ENCODE measurements around the gene NEBL.

Gene NEBL

GRCh38 chr10:20903635-20904390 is 6.7 kb upstream of the NEBL start:
- no peak for DNase-seq (ENCODE audit: low read depth in 2 of 2)

DNA sequence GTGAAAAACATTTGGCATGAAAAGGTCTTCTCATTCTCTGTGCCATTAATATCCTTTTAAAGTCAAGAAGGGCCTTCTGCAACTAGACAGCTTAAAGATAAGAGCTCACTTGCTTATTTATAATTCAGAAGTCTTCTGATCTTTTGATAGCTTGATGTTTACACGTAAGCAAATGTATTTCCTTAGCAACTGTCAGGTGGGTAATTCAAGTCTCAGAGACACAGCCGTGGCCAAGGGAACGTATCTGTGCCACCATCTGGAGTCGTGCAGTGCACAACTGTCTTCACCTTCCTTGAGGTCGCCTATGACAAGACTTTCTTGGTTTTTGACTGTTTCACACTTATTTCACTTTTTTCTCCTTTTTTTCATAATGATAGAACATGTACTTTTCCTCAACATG is 4.0 kb upstream of the NEBL start:
- no peak for DNase-seq (ENCODE audit: low read depth in 2 of 2)

GRCh38 chr10:20898866-20899535 is 1.9 kb upstream of the NEBL start:
- DNase-seq (ENCODE audit: low read depth in 2 of 2): no peak

- DNase-seq (ENCODE audit: low read depth in 2 of 2): no peak
Measured at GRCh38 chr10:20893297-20893696, 3.8 kb downstream of the NEBL start.

DNA sequence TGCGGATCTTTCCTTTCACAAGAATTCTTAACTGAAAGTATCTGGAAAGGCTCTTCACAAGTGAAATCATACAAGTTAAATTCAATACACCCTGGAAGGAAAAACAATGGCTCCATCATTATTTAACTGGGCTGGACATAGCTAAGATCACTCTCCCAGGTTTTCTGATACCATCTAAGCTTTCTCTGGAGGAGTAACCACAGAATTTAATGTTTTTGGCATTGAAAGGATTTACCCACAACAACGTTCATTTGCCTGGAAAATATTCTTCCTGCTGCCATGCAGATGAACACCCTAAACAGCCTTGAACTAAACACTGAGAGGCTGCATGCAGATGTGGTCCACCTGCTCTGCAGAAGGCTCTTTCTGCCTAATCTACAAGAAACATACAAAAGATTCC is 4.3 kb downstream of the NEBL start:
- no peak for DNase-seq (ENCODE audit: low read depth in 2 of 2)

- DNase-seq (ENCODE audit: low read depth in 2 of 2): no peak
Measured at GRCh38 chr10:20892011-20892585, 5.0 kb downstream of the NEBL start.

- DNase-seq (ENCODE audit: low read depth in 2 of 2): no peak
Measured at GRCh38 chr10:20891338-20891714, 5.8 kb downstream of the NEBL start.

- no peak for DNase-seq (ENCODE audit: low read depth in 2 of 2)
Measured at GRCh38 chr10:20890491-20891337, 6.4 kb downstream of the NEBL start.

GRCh38 chr10:20890009-20890408 is 7.1 kb downstream of the NEBL start:
- DNase-seq (ENCODE audit: low read depth in 2 of 2): no peak

DNA sequence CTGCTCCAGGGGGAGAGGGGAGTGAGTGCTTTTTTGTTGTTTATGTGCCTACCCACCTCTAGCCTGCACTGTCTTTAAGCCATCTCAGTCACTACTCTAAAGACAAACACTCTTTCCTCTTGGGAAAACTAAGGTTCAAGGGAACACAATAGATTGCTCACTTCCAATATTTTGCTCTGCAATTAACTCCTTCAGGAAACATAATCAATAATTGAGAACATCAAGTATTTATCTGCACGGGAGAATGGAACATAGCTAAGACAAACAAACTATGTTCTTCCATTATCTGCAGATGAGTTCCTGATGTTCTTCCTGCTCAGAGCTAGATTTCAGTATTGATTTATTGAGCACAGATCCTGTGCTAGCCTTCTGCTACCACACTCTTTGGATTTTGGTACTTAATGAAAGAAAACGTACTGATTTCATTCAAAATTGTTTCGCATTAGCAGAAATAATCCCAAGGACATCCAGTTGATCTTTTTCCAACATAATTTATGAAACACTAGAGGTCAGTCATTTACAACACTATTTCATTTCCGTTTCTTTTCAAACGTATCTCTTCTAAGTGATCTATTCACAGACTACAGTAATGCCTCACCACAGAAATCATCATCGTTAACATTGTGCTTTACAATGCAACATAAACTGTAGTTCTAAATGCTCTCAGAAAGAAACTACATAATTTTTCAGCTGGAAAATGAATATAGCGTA is 8.3 kb downstream of the NEBL start:
- no peak for DNase-seq (ENCODE audit: low read depth in 2 of 2)

DNA sequence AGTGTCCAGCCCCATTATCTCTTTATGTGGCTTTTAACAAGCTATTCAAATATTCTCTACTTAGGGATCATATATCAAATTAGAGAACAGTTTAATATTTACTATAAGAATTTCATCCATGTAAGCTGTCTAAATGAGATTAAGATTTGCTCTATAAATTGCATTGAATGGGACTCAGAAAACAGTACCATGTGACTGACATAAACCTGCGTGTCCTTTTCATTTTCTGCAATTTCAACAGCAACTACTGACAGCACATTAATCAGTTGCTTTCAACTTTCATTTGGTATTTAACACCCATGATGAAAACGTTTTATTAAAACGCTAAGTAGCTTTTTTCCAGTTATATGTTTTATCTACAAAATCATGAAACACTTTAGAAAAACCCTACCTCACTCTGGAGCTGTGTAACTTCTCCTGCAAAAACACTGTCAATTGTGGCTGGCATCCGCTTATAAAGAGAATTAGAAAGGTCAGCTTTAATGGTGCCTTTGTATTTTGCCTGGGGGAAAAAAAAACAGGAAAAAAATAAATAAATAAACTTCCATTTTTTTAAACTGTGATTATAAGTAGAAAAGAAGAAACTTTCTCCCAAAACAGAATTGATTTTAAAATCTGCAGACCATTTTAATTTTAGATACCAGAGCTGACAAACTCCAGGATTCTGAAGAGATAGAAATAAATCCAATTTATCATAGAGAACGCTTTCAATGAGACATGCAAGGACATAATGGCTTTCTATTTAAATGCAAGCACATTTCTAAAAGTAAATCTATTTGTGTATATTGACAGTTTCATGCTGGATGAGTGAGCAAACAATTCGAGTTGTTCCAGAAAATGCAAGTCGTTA is 9.2 kb downstream of the NEBL start:
- DNase-seq (ENCODE audit: low read depth in 2 of 2): no peak

- DNase-seq (ENCODE audit: low read depth in 2 of 2): no peak
Measured at GRCh38 chr10:20885678-20886077, 11.4 kb downstream of the NEBL start.

DNA sequence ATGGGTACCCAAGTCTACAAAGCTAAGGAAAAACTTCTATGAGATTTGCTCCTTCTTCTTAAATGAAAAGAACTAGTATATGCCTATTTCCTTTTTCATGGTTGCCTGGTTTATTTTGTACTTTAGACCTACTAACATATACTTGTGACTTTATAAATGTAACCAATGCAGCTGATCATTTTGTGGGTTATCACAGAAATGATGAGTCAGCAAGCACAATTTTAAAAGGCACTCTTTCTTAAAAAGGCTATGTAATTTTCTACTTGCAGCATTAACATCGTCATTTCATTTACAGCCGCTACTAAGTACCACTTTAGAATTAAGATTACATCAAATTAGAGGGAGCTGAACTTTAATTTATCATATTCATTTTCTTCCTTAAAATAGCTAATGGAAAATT is 13.6 kb downstream of the NEBL start:
- no peak for DNase-seq (ENCODE audit: low read depth in 2 of 2)

- no peak for DNase-seq (ENCODE audit: low read depth in 2 of 2)
Measured at GRCh38 chr10:20882091-20882490, 15.0 kb downstream of the NEBL start.

DNA sequence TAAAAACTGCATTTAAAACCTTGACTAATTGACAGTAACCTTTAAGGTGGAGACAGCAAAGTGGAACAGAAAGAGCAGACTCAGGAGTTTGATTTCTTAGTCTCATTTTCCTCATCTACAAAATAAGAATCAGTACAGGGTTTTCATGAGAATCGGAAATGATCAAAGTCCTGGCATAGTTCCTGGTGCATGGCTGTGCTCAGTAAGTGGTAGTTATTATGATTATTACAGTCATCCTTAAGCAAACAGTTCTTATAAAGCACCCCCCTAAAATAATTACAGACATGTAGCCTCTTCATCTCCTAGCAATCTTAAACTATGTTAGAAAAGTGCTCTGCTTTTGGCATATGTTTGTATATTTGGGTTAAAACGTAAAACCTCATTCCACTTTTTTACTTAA is 18.0 kb downstream of the NEBL start:
- no peak for DNase-seq (ENCODE audit: low read depth in 2 of 2)

- no peak for DNase-seq (ENCODE audit: low read depth in 2 of 2)
Measured at GRCh38 chr10:20877986-20878983, 18.8 kb downstream of the NEBL start.

DNA sequence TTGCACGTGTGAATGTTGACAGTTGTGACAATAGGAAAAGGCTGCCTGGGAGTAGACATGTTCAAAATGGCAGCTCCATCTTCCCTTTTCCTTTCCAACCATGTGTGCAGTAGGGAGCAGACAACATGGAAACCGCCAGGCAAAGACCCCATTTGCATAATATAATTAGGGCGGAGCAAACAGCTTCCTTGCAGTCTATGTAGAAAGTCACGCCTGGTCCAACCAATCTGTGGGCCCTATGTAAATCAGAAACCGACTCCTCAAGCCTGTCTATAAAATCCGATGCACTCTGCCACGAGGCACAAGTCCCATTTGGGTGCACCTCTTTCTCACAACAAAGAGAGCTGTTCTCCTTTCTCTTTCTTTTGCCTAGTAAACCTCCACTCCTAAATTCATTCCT is 19.6 kb downstream of the NEBL start:
- DNase-seq (ENCODE audit: low read depth in 2 of 2): no peak

DNA sequence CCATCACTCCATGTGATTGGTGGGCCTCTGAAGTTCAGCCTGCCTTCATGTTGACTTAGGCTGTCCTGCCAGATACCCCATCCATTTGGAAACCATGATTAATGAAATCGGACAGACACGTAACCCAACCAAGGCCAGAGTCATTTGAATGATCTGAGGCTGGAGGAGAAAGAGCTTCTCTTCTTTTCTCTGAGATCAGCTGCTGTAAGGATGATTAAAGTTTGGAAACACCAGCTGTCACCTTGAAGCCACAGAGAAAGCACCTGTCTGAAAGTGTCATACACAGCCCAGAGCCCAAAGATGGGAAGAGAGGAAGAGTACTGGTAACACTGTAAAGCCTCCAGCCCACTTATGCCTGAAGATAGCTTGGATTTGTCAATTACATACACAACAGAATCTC is 22.9 kb downstream of the NEBL start:
- DNase-seq (ENCODE audit: low read depth in 2 of 2): no peak

- DNase-seq (ENCODE audit: low read depth in 2 of 2): no peak
Measured at GRCh38 chr10:20871970-20872369, 25.1 kb downstream of the NEBL start.

- no peak for DNase-seq (ENCODE audit: low read depth in 2 of 2)
Measured at GRCh38 chr10:20870834-20871233, 26.3 kb downstream of the NEBL start.

Data from stimulated activated CD4-positive, alpha-beta T cell treated with anti-CD3 and anti-CD28 coated beads, Interleukin-12 subunit alpha, Interleukin-12 subunit beta, amount 100 ng/mL, for 24 hours (primary cell).